Muscle of leg (tissue), 11 donors: Measurements from ENCODE around the gene TIPRL. TPM values are rescaled to one million over a fixed set of nuclear protein-coding genes. Genes with fewer than 3 reads are reported as not detected.

ENCODE experiments used
- DNase-seq: peaks from one replicate; pipeline ENCODE4 v3.0.0; 2013
- H3K27ac ChIP-seq: one replicate; pipeline ENCODE4 v1.5.1; 2013; ENCODE audit warnings: mild to moderate bottlenecking, low read length, control low read depth
- H3K27me3 ChIP-seq: one replicate; pipeline ENCODE4 v1.6.1; 2013; ENCODE audit warnings: low read length; ENCODE audit not compliant: control insufficient read depth, insufficient read depth
- H3K36me3 ChIP-seq: one replicate; pipeline ENCODE4 v1.6.1; 2013; ENCODE audit warnings: low read length; ENCODE audit not compliant: control insufficient read depth, insufficient read depth
- H3K4me1 ChIP-seq: one replicate; pipeline ENCODE4 v1.6.1; 2013; ENCODE audit warnings: low read length; ENCODE audit not compliant: control insufficient read depth, insufficient read depth
- H3K4me3 ChIP-seq: one replicate; pipeline ENCODE4 v1.5.1; 2013; ENCODE audit warnings: low read length, control low read depth
- H3K9me3 ChIP-seq: replicated peaks from 2 replicates; pipeline ENCODE4 v1.6.1; 2013; ENCODE audit warnings: low read depth, low read length; ENCODE audit not compliant: control insufficient read depth
- WGBS: methylation state at CpG from one replicate; pipeline ENCODE4 v1.1.5; 2013; ENCODE audit warnings: missing lambda C conversion rate; ENCODE audit not compliant: insufficient coverage; 5-methylcytosine and 5-hydroxymethylcytosine counted together
- polyA plus RNA-seq, 8 donors: library from polyadenylated mRNA; unstranded; fragments of 120-200 nt; gene quantifications; one replicate each; pipeline versions ENCODE4 v1.2.1 to v1.2.3, GENCODE V29; 2013; ENCODE audit warnings: inconsistent platforms in 1 of 8, low replicate concordance in 1 of 8; ENCODE audit not compliant: insufficient read length in 8 of 8, insufficient read depth in 1 of 8
- total RNA-seq: library from RNA; stranded (reverse); fragments of 120-200 nt; gene quantifications from one replicate; pipeline ENCODE4 v1.2.4, GENCODE V29; 2013

The TIPRL gene
- total and polyA plus RNA-seq, 9 donors = 26.2 to 36.1 (median 32.4) TPM

DNA sequence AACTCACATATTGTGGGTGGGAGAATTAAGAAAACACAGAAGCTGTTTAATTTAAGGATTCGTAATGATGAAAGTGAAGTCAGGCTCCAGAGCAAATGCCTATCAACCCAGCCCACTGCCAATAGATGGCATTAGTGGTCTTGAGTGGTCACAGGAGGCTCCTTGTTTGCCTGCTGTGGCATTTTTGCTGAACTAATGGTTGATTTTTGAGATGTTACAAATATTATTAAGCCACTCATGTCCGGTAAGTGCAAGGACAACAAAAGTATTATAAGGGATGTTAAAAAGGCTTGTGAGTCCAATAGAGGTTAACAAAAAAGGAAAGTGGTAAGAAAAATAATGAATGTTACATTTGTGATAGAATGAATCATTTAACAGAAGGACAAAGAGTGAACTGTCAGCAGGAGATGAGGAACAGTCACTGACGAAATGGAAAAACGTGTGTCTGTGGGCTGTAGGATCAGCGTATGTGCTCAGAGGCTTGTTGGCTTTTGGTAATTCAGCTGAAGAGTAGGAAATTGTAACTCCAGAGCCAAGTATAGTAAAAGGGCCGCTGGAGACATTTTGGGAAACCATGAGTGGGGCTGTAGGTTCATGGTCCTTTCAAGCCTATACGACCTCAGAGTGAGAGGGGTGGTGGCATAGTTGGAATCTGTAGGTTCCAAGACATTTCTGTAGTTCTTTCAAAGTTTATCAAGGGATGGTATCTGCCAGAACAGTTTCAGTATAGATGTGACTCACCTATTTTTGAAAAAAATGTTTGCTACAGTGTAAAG, 58.3 kb downstream of the TIPRL start:
- WGBS = 88% methylated on average over 5 of the region's 7 CpGs
- Histone ChIP-seq H3K4me3 (no peak overlapping the region), H3K36me3 (peaks cover 48% of the 10 kb centered on the region), H3K9me3 (no peaks in the 10 kb centered on the region), H3K27ac (no peak overlapping the region), H3K4me1 (no peaks in the 10 kb centered on the region), H3K27me3 (no peaks in the 10 kb centered on the region)
- DNase-seq = no peak

DNA sequence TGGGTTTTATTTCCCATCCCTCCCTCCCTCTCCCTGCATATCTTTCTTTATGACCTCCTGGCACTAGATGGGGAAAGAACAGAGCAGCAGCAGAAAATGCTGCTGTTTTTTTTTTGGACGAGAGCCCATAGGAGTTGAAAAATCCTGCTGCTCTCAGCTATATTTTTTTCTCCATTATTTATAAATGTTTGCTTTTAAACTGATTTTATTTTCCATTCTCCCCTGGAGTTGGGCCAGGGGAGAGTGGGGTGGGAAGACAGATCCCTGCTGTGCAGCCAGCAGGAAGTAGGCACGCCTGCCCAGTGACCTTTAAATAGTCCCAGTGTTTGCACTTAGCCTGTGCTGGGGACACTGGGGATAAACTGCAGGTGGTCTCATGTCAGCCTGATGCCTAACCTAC, 64.4 kb downstream of the TIPRL start:
- Histone ChIP-seq H3K27me3 (no peaks in the 10 kb centered on the region), H3K9me3 (no peaks in the 10 kb centered on the region), H3K4me1 (peaks cover 9% of the 10 kb centered on the region), H3K27ac (peak overlapping the region; percentile 53), H3K4me3 (no peak overlapping the region), H3K36me3 (peaks cover 31% of the 10 kb centered on the region)
- WGBS = 10% methylated on average over 1 of the region's 2 CpGs
- DNase-seq = peak; percentile 87

DNA sequence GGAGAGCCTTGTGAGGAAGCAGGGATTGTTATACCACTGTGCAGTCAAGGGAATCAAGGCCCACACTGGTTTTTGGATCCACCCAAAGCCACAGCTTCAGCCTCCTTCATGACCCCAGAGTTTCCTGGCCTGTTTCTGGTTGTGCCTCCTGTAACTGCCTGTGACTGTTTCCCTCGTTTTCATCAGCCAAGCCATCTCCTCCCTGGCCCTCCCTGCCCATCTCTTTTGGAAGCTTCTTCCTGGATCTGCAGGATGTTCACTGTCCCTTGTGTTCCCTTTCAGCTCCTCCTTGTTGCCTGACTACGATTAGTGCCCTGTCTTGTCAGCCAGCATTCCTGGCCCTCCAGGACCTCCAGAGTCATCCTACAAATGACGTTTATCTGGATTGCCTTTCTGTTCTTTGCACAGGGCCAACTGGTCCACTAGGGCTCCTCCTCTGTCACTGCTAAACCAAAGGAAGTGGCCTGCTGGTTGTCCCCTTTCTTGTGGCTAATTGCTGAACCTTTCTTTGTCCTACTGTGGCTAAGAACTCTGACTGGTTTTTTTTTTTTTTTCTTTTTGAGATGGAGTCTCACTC, 65.0 kb downstream of the TIPRL start:
- 27% methylated on average over 3 of the region's 3 CpGs for WGBS
- peak; percentile 42 for DNase-seq
- no peak overlapping the region for H3K4me3 ChIP-seq
- peaks cover 9% of the 10 kb centered on the region for H3K4me1 ChIP-seq
- H3K27ac ChIP-seq = peak overlapping the region; percentile 53
- H3K36me3 ChIP-seq = peaks cover 29% of the 10 kb centered on the region
- no peaks in the 10 kb centered on the region for H3K27me3 ChIP-seq
- no peaks in the 10 kb centered on the region for H3K9me3 ChIP-seq

DNA sequence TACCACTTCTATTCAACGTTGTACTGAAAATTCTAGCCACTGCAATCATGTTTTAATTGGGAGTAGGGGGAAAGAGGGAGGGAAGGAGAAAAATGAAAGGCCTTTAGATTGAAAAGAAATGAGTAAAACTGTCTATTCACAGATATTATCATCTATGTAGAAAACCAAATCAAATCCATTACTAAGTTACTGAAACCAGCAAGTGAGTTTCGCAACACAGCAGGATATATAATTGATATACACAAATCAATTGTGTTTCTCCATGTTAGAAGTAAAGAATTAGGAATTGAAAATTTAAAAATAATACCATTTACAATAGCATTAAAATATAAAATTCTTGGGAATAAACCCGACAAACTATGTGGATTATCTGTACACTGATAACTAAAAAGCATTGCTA, 66.3 kb downstream of the TIPRL start:
- no peak for DNase-seq
- no peak overlapping the region for H3K4me3 ChIP-seq
- no peak overlapping the region for H3K27ac ChIP-seq
- peaks cover 9% of the 10 kb centered on the region for H3K4me1 ChIP-seq
- peaks cover 30% of the 10 kb centered on the region for H3K36me3 ChIP-seq
- no peaks in the 10 kb centered on the region for H3K9me3 ChIP-seq
- H3K27me3 ChIP-seq = no peaks in the 10 kb centered on the region
- no CpG with 5 or more reads among the region's 3 CpGs for WGBS

DNA sequence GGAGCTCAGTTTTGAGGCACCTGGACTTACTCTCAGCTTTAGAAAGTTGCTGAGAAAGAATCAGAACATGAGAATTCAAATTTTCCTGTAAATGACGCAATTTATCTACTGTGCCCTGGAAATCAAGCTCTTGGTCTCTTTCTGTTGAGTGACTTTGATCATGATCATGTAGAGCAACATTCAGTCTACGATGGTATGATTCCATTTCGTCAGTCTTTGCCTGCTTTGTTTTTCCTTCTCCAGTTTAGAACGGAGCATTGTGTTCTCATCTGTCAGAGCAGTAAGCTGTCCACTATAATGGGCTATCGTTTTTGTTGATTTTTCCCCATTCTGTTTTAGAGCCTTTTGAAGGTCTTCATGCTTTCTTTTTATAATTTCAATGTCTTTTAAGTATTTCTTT, 67.7 kb downstream of the TIPRL start:
- no peak overlapping the region for H3K4me3 ChIP-seq
- no peaks in the 10 kb centered on the region for H3K9me3 ChIP-seq
- no peak overlapping the region for H3K27ac ChIP-seq
- peaks cover 32% of the 10 kb centered on the region for H3K36me3 ChIP-seq
- no peak for DNase-seq
- peaks cover 9% of the 10 kb centered on the region for H3K4me1 ChIP-seq
- 94% methylated on average over 3 of the region's 5 CpGs for WGBS
- H3K27me3 ChIP-seq = no peaks in the 10 kb centered on the region

Other genes with a start within 250 kb of the TIPRL start
- 91.0 TPM for gene DCAF6, start 242.3 kb upstream of the TIPRL start, total RNA-seq
- gene DCAF6, start 242.3 kb upstream of the TIPRL start, polyA plus RNA-seq = 100 to 1,000 TPM in 7 of 8 donors, 10 to 100 TPM in 1; 95.6 to 130 (median 110) TPM
- gene MPC2, start 241.9 kb upstream of the TIPRL start, total RNA-seq = 78.0 TPM
- gene MPC2, start 241.9 kb upstream of the TIPRL start, polyA plus RNA-seq = 10 to 100 TPM; 63.0 to 74.6 (median 67.6) TPM
- gene GPR161, start 42.0 kb upstream of the TIPRL start, total RNA-seq = 9.8 TPM
- 10 to 100 TPM; 10.5 to 20.8 (median 15.6) TPM for gene GPR161, start 42.0 kb upstream of the TIPRL start, polyA plus RNA-seq
- 15.7 TPM for gene SFT2D2, start 47.0 kb downstream of the TIPRL start, total RNA-seq
- gene SFT2D2, start 47.0 kb downstream of the TIPRL start, polyA plus RNA-seq = 1 to 10 TPM; 6.1 to 9.3 (median 7.8) TPM
- gene TBX19, start 101.9 kb downstream of the TIPRL start, total RNA-seq = 0.80 TPM
- gene TBX19, start 101.9 kb downstream of the TIPRL start, polyA plus RNA-seq = 1 to 10 TPM; 1.2 to 1.9 (median 1.5) TPM